Hematopoietic multipotent progenitor cell treated with erythropoietin and hydrocortisone succinate and interleukin-3 and kit ligand, for 17 days (in vitro differentiated cells): ENCODE data around the gene AKR1B1.

Experiments
- DNase-seq: peaks from one replicate; pipeline ENCODE4 v3.0.0-alpha.2; 2015; ENCODE audit warnings: low spot score

The AKR1B1 gene

DNA sequence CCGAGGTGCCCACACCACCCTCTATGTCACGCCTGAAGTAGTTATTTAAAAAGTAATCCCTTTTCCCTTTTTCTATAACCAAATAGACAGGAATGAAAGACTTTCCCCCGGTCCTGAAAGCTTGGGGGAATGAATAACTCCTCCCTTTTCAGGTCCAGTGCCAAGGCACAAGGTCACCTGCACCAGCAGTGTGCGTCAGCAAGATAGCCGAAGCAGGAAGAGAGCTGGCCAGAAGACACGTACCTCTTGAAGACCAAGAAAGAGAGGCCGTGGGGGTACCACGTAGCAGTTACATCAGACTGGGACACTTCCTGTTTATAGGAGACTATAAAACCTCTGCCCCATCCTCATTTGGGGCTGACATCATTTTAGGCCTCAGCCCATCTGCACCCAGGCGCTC lies 10.7 kb upstream of the AKR1B1 start:
- DNase-seq: no peak

DNA sequence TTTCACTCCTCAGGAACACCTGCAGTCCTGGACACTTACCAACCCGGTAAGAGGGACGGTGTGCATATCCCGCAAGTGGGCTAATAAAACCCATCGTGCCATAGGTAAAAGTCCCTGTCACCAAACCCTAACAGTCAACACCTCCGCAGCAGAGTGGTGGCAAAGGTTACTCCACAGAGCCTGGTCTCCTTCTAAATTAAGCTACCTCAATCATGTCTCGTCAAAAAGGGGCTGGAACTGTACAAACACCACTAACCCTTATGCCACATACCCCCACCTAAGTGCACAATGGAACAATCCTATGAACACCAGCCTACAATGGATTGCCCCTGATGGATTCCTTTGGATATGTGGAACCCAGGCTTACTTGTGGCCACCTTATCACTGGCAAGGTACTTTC lies 9.6 kb upstream of the AKR1B1 start:
- DNase-seq: no peak

DNA sequence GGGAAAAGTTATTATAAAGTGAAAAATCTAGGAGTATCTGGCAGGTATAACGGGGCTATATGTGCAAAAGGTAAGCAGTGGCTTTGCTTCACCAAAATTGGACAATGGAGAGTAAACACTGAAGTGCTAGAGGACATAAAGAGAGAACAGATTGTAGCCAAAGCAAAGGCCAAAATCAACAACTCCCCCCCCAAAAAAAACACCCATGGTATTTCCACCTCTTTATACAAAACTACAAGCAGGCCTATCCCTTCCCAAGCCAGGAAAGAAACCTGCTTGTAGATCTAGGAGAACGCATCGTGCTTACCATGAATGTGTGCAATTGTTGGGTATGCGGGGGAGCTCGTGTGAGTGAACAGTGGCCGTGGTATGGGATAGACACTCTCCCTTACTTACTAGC lies 9.2 kb upstream of the AKR1B1 start:
- DNase-seq: no peak

DNA sequence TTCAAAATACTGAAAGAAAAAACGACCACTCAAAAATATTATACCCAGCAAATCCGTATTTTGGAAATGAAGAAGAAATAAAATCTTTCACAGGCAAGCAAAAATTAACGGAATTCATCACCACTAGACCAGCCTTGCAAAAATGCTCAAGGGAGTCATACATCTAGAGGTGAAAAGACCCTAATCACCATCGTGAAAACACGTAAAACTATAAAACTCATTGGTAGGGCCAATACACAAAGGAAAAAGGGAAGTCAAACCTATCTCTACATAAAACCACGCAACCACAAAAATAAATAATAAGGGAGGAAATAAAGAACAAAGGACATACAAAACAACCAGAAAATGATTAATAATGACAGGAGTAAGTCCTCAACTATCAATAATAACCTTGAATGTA lies 6.6 kb upstream of the AKR1B1 start:
- DNase-seq: no peak

DNA sequence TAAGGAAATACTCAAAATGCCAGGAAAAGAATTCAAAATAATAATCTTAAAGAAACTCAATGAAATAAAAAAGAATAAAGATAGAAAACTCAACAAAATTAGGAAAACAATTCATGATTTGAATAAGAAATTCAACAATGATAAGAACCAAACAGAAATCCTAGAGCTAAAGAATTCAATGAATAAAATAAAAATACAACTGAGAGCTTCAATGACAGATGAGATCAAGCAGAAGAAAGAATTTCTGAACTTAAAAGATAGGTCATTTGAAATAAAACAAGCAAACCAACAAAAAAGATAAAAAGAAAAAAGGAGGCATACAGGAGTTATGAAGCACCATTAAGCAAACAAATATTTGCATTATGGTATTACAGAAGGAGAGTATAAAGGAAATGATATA lies 5.6 kb upstream of the AKR1B1 start:
- no peak for DNase-seq

DNA sequence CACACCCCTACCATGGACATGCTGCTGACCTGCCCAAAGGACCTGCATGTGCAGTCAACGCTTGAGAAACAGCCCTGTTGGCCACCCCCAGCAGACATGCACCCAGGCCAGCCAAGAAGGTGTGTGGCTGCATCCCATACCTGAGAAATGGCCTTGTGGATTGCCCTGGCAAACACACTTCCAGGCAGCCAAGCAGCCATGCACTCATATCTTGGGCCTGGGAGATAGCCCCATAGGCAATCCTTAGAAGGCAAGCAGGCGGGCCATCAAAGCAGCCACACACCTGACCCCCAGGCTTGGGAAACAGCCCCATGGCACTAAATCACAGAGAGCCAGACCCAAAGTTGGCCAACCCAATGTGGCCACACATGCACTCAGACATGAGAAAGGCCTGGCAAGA lies 4.9 kb upstream of the AKR1B1 start:
- DNase-seq: no peak

DNA sequence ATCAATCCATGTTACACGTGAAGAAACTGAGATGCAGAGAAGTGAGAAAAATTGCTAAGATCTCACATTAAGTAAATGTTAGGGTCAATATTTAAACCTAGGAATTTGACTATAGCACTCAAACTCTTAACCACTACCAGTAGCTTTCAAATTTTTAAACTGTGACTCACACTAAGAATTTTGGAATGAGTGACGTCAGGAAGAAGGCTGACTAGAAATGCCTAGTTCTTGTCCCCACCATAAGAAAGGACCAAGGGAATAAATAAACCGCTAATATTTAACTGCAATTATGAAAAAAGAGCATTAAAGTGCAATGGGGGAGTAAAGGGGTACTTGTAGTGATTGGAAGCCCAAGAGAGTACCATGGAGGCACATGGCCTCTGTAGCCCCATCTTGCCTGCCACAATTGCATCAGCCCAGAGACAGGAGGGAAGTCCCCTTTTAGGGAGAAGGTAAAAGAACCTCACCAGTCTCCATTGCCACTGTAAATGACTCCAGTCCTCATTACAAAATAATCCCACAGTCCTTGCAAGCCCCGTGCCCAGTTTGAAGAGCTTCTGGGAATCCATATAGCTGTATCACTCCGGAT lies 3.5 kb upstream of the AKR1B1 start:
- no peak for DNase-seq

DNA sequence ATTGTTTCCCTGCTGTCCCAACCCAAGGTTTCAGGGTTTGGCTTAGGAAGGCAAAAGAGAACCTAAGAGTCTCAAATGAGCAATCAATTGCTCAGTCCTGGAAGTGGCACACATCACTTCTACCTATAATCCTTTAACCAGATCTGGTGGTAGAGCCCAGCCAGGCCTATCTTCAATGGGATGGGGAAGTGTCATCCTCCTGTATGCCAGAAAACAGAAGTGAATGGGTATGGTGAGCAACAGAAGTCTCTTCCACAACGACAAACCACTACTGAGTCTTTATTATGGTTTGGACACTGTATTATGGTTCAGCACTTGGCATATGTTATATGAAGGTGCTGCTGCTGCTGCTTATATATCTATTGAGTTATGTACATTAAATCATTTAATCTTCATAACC lies 3.0 kb upstream of the AKR1B1 start:
- DNase-seq: no peak

DNA sequence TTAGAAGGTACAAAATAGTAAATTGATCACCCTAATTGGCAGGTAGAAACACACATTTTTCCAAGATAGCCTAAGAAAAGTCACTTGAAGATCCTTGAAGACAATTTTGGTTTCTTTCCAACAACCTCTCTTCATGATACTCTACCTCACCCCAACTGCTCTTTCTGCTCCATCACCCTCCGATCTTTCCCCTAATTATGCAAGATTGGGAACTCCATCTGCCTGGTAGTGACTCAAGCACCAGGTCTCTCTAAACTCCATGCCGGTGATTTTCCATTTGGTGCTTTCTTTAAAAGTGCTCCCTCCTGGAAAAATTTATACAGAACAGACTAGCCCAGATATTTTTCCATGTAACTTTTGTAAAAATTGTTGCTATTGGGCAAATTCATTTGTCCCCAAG lies 1.1 kb upstream of the AKR1B1 start:
- DNase-seq: no peak

DNA sequence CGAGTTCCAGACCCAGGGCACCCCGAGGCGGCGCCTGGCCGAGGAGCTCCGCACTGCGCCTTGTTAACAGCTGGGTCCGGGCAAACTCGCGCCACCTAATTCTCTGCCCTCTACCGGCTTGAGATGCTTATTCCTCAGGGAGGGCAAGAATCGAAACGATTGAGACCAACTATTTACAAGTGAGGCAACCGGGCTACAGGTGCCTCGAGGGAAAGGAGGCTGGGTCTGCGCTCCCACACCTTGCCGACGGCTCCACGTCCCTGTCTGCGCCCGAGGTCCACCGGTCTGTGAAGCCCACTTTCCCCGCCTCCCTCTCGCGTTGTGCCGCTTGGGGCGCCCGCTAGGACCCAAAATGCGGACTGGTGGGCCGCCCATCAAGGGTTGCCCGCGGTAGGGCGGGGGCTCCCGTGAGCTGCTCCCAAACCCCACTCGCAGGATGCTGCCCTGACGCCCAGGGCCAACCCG lies 527 bp downstream of the AKR1B1 start:
- DNase-seq: no peak

DNA sequence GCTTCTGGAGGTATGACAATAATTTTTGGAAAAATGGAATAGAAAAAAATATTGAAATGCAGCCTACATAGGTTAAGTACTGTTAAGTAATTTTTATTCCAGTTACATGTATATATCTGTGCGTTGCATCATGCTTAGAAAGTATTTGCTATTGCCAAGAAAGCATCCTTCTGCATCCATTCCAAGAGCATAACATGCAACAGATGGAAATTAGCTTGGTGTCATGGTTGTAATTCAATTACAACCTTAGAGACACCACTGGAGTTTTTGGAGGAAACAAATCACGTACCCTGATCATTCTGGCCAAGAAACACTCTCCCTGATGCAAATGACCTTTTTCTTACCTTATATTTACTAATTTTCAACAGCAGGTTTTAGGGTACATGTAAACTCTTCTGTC lies 1.7 kb downstream of the AKR1B1 start:
- no peak for DNase-seq

DNA sequence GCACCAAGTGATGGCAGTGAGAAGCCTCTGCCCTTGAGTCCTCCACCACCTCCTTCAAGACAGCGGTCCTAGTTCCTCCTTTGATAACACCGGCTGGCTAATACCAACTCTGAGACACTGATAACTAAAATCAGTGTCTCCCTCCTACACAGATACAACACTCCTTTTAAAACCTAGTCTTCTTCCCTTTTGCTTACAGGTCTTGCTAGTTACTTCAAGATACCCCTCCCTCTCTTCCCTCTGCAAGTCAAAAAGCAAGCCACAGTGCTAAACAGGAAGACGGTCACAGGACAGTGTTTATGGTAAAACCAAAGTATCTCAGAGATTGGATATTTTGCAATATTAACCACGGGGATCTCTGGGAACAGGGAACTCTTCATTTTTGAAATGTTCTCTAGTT lies 4.6 kb downstream of the AKR1B1 start:
- DNase-seq: no peak

DNA sequence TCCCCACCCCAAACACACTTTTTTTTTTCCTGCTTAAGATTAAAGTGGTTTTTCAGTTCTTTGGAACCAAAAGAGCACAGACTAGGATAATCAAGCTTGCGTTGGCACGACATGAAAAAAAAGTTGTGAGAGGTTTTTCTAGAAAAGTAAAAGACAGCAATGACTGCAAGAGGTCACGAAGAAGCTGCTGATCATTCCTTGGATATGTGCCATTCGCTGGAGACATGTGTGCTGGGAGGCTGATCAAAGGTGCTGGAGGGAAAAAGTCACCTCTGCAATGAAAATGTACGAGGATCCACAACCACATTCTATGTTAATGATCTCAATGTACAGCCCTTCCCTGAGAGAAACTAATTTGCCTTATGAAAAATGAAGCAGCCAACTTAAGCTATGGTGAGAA lies 5.4 kb downstream of the AKR1B1 start:
- DNase-seq: no peak

DNA sequence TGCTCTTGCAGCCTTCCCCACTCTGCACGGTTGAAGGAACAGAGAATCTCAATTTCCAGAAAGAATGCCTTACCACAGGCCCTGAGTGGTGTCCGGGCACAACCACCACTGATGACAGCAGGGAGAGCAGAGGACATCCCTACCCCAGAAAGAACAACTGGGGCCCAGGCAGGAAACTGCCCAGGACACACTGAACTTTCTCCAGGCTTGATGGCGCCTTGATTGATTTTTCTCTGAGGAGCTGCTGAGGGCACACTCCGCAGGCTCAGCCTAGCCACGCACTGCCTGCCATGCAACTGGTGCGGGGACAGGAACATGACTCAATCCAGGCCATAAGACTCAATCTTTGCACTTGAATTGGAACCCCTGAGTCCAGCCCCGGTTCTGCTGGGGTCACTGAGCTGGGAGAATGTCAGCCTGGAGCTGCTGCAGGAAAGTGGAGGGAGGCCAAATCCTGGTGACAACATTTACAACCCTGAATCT lies 5.9 kb downstream of the AKR1B1 start:
- no peak for DNase-seq

DNA sequence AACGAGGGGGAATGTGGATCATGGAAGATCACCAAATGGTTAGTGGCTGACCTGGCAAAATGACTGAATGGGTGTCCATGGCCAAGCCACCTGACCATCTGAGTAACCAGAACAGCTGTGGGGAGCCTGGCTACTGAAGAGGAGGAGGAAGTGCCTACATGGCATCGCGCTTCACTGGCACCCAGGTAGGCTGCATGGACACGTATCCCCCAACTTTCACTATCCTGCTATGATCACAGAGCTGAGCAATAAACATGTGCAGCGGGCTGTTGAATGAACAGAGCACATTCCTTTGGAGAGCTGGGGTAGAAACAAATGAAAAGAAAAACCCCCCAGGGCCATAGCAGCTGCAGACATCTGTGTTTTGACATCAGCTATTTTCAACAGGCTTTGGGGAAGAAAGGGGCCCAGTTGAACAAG lies 6.5 kb downstream of the AKR1B1 start:
- no peak for DNase-seq

DNA sequence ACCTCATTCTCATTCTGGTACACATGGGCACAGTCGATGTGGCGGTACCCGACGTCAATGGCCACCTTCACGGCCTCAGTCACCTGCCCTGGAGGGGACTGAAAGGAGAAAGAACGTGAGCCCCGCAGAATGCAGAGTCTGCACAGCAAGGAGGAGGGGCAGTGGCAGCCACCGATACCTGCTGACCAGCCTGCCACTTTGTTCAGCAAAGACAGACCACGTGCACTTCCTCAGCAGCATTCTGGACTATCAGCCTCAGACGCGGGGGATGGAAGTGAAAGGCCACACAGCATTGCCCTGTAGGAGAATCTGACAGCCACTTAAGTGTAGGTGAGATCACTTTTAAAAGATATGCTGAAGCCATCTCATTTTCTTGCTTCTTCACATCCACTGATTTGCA lies 7.2 kb downstream of the AKR1B1 start:
- DNase-seq: no peak

DNA sequence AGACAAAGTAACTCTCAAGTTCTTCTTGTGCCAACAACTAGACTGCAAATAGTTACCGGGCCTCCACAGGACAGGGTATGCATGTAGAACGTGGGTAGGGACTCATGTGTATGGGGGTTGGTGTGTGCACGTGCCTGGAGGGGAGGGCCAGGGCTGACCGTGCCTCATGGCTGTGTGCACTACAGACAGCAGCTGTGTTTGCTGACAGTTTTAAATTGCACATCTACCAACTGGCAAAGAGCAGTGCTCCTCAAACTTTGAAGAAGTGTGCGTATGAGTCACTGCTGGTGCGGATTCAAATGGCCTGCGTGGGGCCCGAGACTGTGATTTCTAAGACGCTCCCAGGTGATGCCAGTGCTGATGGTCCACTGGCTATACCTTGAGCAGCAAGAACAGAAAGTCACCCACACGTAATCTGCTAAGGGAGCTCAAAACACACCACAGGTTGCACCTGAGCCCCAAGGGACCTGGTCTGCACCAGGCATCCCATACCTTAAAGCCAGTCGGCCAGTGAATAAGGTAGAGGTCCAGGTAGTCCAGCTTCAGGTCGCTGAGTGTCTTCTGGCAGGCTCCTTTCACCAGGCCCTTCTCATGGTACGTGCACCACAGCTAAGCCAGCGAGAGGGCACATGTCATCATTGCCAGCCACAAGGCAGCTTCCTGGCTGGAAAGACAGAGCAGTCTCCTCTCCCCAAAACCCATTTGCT lies 8.5 kb downstream of the AKR1B1 start:
- no peak for DNase-seq

DNA sequence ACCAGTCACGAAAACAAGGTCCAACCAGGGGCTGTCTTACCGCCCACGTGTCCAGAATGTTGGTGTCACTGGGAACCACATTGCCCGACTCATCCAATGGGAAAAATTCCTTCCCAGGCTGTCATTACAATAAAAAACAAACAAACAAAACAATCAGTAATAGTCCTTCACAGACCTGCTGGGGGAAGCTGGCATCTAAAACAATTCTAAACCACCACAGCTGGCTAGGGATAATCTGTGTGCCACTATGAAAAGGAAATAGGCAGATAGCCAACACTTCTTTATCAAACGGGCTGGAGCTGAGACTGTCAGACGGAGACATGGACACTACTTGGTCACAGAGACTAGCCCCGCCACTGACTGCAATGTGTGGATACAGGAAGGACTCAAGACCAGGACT lies 9.2 kb downstream of the AKR1B1 start:
- DNase-seq: no peak

DNA sequence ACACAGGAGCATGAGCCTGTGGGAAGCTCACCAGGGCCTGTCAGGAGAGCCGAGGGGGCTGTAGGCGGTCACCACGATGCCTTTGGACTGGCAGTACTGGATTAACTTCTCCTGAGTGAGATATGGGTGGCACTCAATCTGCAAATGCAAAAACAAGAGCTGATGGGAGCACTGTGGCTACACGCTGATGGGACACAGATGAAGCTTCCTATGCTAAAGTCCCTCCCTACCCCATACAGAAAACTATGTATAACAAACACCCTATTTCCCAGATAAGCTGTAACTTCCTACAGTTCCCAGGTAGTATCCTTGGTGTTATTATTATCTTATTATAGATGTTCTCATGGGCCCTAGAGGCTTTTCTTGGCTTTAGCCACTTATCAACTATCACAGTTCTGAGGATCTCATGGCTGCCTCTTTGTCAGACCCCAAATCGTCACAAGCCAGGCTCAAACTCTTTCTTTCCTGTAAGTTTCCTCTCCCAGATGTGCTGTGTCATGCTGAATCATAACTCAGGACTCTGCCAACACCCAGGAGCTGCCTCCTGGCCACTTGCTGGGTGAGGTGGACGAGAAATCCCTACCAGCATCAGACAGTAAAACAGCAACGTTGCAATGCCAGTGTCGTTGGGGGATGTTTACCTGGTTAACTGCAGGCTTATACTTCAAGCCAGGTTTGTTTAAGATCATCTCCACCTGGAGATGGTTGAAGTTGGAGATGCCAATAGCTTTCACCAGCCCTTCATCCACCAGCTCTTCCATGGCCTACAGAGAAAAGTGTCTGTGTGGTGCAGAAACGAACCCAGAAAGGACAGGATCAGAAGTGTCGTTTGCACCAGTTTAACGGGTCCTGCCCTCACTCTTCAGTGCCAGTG lies 10.3 kb downstream of the AKR1B1 start:
- peak; percentile 60 for DNase-seq

DNA sequence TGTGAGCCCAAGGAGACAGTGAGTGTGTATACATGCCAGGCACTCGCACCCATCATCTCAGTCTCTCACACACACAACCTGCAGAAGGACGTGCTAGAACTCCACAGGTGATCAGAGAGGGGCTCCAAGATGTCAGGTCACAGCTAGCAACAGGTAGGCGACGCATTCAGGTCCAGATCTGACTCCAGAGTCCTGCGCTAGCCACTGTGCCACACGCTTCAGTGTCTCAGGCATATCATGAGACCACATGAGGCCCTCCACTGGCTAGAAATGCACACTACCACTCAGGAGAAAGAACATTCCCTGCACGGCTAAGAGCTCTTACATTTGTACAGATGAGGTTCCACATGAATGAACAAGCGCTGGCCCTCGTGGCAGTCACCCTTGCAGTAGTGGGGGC lies 11.5 kb downstream of the AKR1B1 start:
- no peak for DNase-seq

DNA sequence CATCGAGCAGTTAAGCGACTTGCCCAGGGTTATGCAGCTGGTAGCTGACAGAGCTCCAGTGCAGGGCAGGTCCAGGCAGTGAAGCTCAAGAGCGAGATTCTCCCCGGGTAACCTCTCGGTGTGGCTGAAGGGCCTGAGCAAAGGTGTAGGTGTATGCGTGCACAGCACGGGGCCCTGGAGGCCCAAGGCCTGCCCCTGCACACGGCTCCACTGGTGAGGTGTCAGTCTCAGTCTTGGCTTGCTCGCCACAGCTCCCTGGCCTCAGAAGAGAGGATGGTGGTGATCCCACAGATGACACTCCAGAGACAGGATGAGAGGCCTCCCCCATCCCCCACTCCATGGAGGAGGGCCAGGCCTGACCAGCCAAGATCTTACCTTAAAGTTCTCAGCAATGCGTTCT lies 12.0 kb downstream of the AKR1B1 start:
- no peak for DNase-seq

DNA sequence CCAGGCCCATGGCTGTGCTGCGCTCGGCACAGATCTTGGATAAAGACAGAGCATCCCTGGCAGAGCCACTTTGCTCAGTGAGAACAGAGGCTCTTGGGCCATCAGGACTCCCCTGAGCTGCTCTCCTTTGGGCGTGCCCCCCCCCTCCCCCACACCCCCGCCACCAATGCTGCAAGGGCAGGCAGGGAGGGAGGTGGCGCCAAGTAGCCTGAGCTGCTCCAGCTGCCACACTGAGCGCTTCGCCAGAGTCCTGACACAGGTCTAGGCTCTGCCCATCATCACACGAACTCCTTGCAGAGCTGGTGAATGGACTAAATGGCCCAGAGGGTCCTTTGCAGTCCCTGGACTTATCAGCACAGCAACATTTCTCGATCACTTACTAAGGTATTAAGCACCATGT lies 12.5 kb downstream of the AKR1B1 start:
- DNase-seq: no peak

DNA sequence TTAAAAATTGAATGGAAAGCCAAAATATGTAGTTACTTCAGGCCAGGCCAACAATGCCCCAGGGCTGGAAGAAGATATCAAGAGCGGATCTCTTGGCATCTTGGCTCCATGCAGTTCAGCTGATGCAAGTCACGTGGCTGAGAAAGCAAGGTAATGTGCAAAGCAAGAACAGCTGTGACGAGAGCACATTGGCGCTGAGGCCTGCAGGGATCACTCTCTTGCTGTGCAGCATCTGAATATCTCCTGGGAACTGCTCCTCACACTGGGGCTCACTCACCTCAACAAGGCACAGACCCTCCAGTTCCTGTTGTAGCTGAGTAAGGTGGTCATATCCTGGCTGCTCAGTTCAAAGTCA lies 14.0 kb downstream of the AKR1B1 start:
- DNase-seq: no peak
